GM18519 (cell line): Measurements from ENCODE around the gene COIL.
"Not testable (repeated sequence)": the region's sequence is repeated elsewhere in the genome, so short reads cannot be mapped to it uniquely, and the experiment has no call there.

Experiments used
- ATAC-seq: cut with Tn5 transposase; IDR thresholded peaks from one replicate; pipeline ENCODE4 v1.9.1; 2021; ENCODE audit warnings: mild to moderate bottlenecking, moderate library complexity; ENCODE audit not compliant: unreplicated experiment, low FRiP score

The COIL gene

GRCh38 chr17:56979091-56979480 lies 18.2 kb upstream of the COIL start:
- no peak for ATAC-seq

- ATAC-seq = no peak
These were observed 17.7 kb upstream of the COIL start for GRCh38 chr17:56978441-56979090.

GRCh38 chr17:56977673-56978395 lies 17.0 kb upstream of the COIL start, which contains the start of gene SCPEP1:
SCPEP1 (plus strand) TSS chr17:56978131; CDS start chr17:56978160, 29 bp downstream.
- no peak for ATAC-seq

- no peak for ATAC-seq
These were observed 16.2 kb upstream of the COIL start for GRCh38 chr17:56976941-56977608.

- no peak for ATAC-seq
These were observed 14.8 kb upstream of the COIL start for GRCh38 chr17:56975656-56976055.

GRCh38 chr17:56974055-56974454 lies 13.2 kb upstream of the COIL start:
- ATAC-seq = no peak

- no peak for ATAC-seq
These were observed 12.7 kb upstream of the COIL start for GRCh38 chr17:56973520-56973919.

- no peak for ATAC-seq
These were observed 11.4 kb upstream of the COIL start for GRCh38 chr17:56972111-56972730.

- no peak for ATAC-seq
These were observed 10.1 kb upstream of the COIL start for GRCh38 chr17:56970974-56971373.

GRCh38 chr17:56966338-56966737 lies 5.5 kb upstream of the COIL start:
- no peak for ATAC-seq

GRCh38 chr17:56965681-56966080 lies 4.8 kb upstream of the COIL start:
- not testable (repeated sequence) for ATAC-seq

- ATAC-seq = not testable (repeated sequence)
These were observed 4.4 kb upstream of the COIL start for GRCh38 chr17:56965241-56965640.

GRCh38 chr17:56956992-56957391 lies 3.9 kb downstream of the COIL start:
- ATAC-seq = no peak

- ATAC-seq = no peak
These were observed 11.3 kb downstream of the COIL start for GRCh38 chr17:56949595-56949994.

GRCh38 chr17:56948491-56948890 lies 12.4 kb downstream of the COIL start:
- ATAC-seq = no peak

GRCh38 chr17:56947741-56948140 lies 13.1 kb downstream of the COIL start:
- ATAC-seq = no peak

- ATAC-seq = no peak
These were observed 14.8 kb downstream of the COIL start for GRCh38 chr17:56945938-56946505.

- no peak for ATAC-seq
These were observed 17.2 kb downstream of the COIL start for GRCh38 chr17:56943505-56944125.

GRCh38 chr17:56939869-56940484 lies 20.9 kb downstream of the COIL start:
- ATAC-seq = peak; percentile 58

- not testable (repeated sequence) for ATAC-seq
These were observed 22.6 kb downstream of the COIL start for GRCh38 chr17:56938206-56938605.
